ENCODE results near the gene PFDN1.

PFDN1 gene

DNA sequence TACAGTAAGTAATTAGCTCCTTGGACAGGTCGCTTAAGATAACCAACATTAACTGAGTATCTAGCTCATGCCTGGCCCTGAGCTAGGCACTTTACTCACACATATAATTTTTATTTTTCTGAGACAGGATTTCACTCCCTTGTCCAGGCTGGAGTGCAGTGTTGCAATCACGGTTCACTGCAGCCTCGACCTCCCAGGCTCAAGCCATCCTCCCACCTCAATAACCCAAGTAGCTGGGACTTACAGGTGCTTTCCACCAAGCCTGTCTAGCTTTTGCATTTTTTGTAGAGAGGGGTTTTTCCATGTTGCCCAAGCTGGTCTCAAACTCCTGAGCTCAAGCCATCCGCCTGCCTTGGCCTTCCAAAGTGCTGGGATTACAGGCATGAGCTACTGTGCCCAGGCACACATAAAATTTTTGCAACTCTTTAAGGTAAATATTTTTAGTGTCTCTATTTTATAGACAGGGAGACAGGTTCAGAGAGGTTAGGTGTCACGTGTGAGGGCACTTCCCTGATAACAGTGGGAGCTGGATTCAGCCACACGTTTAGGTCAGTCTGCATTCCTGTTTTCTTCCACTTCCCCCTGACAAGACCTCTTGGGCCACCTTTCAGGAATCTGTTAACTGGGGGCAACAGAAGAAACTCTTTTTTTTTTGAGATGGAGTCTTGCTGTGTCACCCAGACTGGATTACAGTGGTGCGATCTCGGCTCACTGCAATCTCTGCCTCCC lies 25.3 kb upstream of the PFDN1 start:
- DNase-seq: no peak

DNA sequence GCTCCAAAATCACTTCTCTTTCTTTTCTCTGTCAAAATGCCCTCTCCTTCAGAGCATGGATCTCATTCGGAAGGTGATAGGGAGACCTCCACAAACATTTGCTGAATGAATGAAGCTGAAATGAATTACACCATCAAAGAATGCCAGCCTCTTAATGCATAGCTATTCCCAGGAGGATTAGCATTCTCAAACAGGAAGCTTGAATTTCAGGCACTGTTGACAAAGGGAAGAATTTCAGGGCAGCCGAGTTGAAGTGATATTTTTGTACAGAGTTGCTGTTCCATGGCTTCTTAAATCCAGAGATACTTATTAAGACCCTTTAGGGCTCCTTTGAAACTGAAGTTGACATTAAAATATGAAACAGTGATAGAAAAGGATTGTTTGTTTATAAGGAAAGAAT lies 24.7 kb upstream of the PFDN1 start:
- no peak for DNase-seq

DNA sequence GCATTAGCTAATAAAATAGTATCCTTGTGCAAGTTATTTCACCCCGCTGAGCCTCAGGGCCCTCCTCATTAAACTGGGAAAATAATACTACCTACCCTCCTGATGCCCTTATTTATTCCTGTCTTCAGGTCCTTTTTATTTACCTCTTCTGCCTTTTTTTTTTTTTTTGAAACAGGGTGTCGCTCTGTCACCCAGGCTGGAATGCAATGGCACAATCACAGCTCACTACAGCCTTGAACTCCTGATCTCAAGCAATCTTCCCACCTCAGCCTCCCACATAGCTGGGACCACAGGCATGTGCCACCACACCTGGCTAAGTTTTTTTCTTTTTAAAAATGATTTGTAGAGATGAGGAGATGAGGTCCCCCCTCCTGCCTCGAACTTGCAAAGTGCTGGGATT lies 22.6 kb upstream of the PFDN1 start:
- DNase-seq: no peak

DNA sequence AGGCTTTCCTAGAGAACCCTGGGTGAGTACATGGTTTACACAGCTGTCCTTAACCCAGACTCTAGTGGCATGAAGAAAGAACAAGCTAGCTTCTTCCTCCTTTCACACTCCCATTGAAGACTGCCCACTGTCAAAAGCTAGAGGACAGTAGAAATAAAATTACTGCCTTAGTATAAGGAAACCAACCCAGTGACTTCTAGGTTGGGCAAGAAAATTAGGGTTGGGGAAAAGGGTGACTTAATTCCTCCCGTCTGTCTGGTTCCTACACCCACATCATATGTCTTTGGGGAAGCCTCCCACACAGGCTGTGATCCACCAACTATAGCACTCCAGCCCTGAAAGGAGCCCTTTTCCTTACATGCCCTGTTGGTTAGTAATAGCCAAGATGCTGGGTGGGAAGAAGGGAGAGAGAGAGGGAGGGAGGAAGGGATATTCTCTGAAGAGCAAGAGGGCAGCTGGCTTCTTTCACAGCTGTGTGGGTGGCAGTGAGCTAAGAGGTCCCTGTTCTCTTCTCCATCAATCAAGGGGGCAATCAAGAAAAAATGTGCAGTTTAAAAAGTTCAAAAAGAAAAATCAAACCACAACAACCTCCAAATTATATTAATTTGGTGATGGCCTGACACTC lies 21.8 kb upstream of the PFDN1 start:
- DNase-seq: no peak

DNA sequence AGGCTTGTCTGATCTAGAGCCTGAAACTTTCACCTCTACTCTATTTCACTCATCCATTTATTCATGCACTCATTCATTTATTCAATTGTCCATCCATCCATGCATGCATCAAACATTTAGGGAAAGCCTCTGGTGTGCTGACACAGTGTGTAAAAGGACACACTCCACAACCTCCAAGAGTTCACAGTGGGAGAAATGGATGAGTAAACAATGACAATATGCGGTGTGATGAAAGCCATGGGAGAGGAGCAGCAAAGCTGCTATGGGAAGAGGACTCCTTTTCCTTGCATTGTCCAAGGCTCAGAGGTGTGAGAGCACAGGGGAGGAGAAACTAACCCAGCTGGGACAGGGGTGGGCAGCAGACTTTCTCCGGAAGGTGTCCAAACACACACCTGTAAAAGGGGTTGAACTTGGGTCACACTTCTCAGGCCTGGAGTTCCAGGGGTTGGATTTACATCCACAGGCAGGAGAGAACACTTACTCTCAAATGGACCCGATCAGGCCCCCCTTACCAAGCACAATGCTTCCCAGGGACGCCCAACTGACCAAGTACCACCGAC lies 21.2 kb upstream of the PFDN1 start:
- DNase-seq: no peak

DNA sequence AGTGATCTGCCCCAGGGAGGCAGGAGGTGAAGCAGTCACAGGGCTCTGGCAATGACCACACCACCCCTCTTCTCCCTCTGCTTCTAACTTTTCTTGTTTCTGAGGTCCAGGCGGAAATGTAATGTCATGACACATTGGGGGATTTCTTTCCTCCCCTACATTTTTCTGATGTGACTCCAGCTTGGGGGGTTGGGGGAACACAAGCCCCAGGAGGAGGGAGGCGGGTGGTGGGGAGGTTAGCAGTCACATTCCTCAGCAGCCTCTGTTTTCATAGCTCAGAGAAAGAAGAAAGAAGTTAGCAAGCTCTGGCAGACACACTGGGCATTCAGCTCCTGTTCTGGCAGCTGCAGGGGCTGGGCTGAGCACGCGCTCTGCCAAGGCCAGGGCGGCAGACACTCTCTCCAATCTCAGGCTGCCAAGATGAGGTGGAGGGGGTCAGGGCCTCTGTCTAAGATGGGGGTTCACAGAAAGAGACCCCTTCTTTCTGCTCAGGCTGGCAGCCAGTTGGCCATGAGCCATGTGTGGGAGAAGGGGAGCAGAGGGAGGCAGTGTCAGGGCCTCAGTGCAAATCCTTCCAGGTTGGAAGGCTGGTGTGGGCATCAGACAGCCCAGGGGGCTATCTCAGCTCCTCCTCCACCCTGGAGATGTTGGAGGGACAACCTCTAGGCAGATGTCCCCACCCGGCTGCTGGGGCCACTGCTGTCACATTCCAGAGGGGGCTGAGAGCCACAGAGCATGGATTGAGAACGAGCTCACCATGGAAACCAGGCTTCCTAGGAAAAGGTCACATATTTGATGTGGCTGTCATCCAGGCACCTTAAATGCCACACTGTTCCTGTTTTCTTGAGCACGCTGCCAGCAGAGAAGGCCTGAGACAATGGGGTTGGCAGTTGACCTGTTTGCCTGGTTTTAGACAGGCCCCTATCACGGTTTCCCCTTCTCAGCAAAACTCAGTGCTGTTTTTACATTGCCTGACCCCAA lies 20.1 kb upstream of the PFDN1 start:
- peak; percentile 73 for DNase-seq

DNA sequence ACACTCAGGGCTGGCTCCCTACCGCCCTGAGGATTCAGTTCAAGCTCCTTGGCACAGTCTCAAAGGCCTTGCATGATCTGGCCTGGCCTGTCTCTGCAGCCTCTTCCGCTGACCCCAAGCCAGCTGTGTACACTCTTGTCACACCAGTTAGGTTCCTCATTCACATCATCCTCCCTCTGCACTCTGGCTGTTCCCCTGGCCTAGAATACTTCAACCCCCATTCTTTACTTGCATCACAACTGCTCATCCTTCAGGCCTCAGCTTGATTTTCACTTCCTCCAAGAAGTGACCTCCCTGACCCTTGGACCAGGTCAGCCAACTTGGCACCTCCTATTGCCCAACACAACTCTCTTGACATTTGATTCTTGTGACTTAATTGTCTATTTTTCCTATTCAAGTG lies 18.9 kb upstream of the PFDN1 start:
- no peak for DNase-seq

DNA sequence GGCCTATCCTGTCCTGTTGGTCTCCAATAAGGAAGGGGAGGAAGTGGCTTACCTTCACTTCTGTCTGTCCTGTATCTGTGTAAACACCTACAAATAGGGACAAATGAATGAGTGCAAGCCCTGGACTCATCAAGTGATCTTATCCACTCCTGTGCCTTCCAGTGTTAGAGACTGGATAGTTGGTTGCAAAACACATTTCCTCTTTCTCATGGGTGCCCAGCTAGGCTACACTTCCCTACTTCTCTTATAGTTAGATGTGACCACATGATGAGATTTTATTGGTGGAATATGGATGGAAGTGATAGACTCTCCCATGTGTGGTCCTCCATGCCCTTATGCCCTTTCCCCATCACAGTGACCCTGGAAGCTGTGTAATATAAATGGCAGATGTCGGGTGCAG lies 16.9 kb upstream of the PFDN1 start:
- DNase-seq: no peak

DNA sequence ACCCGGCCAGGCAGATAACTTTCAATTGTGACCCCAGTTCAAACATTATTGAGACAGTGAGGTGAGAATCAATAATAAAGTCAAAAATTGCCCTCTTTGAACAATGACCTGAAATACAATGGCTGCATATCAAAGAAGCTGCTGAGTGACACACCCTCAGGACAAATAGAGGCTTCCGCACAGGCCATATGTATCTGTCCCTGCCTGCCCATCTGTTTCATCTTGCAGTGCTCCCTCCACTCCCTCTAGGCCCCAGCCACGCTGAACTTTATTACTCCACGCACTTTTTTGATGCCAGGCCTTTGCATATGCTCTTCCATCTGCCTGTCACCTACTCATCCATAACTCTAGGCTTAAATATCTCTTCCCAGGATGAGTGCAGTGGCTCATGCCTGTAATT lies 15.9 kb upstream of the PFDN1 start:
- no peak for DNase-seq

DNA sequence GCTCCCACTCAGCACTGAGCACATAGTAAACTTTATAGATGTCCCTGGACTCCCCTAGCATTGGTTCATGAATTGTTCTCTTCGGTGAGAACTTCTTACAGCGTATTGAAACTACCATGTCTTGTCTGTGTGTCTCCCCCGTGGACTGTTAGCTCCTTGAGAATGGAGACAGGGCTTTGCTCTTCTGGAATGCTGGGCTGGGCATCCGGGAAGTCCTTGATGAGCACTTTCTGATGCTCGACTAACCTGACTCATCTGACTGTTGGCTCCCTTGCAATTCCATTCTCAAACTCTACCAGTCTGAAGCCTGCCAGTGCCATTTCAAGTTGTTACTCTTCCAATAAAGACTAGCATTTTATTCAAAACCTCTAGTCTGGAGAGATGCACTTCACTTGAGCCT lies 15.0 kb upstream of the PFDN1 start:
- no peak for DNase-seq

DNA sequence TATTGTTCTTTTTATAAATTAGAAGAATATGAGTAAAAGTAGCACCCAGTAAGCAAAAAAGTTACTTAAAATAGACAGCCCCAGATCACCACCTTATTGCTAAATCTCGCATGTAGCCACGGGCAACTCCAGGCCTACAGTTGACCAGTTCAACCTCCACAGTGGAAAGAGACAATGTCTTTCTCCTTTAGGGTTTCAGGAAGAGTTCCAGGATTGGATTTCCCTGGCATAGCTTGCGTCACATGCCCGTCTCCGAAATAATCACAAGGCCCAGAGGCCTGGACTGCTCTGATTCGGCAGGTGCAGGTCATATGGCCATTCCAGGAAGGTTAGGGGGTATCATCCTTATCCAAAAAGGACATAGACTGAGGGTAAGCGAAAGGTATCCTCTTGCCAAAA lies 9.9 kb upstream of the PFDN1 start:
- DNase-seq: no peak

DNA sequence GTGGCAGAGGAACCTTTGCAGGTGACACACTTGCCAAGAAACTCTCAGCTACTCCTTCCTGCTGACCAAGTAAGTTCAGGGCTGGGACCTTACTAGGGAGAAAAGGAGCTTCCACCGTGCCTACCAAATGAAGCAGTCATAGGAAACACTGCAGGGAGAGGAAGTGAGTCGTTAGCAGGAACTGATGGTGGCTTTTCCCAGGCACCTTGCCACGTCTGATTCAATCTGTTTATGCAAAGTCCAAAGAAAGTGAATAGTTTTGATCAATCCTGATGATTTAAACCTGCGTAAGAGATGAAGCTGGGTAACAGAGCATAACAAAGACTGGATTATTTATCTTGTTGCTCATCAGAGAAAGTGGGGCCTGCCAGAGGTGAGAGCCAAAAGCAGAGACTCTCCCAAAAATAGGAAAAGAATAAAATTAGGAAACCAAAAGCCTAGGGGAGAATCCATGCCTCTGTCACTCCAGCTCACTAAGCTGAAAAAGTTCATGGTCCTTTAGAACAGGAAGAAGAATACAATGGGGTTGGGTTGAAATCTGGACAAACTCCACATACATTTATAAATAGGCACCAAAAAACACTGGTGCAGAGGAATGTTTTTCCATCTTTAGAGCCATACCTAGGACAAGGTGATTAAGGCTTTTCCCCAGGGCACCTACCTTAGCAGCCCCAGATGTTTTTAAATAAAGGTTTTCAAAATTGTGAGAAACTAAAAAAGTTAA lies 9.3 kb upstream of the PFDN1 start:
- DNase-seq: no peak

DNA sequence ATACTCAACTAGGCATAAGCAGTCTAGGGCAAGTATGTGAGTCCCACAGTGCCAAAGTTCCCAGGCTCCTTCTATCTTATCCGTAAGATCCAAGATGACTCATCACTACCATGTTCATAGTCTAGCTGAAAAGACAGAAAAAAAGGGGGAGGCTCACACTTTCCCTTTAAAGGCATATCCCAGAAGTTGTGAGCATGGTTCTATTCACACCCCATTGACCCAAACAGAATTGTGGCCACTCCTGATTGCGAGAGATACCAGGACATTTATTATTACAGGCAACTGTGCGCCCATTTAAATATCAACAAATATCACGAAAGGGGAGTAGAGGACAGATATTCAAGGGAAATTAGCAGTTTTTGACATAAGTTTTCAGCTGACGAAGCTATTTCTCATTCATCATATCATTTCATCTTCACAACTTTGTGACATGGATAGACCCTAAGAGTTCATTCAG lies 8.1 kb upstream of the PFDN1 start:
- no peak for DNase-seq

DNA sequence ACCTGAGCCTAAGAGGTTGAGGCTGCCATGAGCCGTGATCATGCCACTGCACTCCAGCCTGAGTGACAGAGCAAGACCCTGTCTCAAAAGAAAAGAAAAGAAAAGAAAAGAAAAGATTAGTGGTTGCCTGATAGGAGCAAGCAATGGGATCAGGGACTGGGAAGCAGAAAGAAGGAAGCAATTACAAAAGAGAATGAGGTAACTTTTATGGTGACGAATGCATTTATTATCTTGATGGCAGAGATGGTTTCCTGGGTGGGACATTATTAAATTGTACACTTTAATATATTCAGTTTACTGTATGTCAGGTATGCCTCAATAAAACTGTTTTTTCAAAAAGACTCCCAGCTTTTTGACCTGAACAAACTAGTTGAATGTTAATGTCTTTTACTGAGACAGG lies 7.5 kb upstream of the PFDN1 start:
- no peak for DNase-seq

DNA sequence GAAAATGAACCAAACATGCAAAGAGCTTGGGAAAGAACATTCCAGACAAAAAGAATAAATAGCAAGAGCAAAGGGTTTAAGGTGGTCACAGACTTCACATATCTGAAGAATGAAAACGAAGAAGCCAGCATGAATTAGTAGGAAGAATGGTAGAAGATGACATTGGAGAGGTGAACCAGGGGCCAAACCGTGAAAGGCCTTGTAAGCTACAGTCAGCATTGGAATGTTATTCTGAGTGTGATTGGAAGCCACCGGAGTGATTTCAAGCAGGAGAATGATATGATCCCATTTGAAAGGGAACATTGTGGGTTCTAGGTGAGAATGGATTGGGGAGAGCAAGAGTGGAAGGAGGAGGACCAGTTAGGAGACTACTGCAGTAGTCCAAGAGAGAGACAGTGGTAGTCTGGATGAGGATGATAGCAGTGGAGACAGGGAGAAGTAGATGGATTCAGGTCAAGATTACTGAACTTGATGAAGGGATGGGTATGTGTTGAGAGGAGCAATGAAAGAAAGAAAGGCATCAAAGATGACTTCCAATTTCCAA lies 6.9 kb upstream of the PFDN1 start:
- DNase-seq: no peak

DNA sequence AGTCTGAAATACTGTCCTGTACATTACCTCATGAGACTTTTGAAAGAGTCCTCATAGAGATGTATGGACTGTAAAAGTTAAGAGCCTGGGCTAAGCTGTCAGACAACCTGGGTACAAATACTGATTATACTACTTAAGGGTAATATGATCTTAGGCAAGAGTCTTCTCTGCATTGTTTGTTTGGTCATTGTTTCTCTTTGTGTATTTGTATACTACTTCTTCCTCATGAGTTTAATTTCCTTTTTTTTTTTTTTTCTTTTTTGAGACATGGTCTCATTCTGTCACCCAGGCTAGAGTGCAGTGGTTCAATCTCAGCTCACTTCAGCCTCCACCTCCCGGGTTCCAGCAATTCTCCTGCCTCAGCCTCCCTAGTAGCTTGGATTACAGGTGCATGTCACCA lies 2.6 kb upstream of the PFDN1 start:
- DNase-seq: no peak

DNA sequence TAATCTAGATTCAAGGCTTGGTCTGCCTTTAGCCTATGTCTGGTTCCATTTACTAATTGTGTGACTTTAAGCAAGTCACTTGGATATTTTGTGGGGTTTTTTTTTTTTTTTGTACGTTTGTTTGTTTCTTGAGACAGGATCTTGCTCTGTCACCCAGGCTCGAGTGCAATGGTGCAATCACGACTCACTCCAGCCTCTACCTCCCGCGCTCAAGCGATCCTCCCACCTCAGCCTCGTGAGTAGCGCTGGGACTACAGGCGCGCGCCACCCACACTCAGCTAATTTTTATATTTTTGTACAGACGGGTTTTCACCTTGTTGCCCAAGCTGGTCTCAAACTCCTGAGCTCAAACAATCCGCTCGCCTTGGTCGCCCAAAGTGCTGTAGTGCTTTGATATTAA lies 1.1 kb upstream of the PFDN1 start:
- DNase-seq: no peak

DNA sequence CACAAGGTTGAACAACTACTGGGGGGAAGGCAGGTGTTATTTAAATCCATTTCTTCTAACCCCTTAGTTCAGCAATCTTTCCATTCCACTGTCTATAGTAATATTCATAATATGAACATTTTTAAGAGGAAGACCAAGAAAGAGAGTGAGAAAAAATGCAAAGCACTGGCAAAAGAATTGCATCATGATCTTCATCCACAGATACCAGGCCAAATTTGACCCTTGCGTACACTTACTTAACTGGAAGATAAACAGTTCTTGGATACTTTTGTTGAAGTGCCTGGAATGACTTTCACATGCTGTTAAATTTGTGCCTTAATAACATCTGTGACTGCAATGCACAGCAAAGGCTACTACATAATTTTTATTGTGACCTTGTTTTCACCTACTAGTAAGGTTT lies 1.8 kb downstream of the PFDN1 start:
- no peak for DNase-seq

DNA sequence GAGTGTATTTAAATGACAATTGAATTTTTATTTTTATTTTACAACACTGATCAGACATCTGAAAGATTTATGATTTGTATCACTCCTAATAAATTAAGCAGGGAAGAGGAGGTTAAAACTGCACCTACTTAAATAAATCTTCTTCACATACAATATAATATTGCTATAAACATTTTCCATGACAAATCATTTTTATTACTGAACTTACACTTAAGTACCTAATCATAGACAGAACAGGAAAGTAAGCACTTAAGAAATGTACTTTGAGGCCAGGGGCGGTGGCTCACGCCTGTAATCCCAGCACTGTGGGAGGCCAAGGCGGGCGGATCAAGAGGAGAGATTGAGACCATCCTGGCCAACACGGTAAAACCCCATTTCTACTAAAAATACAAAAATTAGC lies 3.8 kb downstream of the PFDN1 start:
- DNase-seq: no peak

DNA sequence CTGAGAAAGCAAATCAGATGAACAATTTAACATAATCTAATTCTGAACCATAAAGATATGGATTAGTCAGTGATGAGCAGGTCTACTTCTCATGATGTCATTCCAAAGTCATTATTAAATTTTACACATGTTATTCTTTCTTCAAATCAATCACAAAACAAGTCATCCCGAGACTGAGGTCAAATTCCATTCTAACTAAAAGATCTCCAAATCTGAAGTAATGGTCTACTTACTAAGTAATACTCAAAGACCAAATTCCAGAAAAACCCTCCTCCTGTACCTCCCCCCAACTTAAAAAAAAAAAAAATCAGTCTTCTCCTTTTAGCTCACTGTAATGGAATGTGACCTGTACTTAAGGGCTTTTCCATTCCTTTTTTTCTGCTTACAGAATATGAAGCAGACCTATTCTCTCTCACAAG lies 4.7 kb downstream of the PFDN1 start:
- no peak for DNase-seq

DNA sequence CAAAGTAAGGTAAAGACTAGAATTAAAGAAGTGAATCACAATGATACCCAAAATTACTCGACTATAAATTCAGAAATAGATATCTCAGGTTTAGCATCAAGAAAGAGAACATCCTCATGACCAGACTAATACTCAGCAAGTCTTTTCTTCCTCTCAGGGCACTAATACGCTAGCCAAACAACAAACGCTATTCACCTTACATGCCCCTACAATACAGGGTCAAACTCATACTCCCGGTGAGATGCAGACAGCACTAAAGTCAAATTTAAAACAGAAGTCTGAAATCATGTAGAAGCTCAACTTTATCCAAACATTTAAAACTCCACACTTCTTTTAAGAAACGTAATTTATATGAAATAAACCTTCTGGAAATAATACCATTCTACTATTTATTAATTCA lies 5.6 kb downstream of the PFDN1 start:
- no peak for DNase-seq

DNA sequence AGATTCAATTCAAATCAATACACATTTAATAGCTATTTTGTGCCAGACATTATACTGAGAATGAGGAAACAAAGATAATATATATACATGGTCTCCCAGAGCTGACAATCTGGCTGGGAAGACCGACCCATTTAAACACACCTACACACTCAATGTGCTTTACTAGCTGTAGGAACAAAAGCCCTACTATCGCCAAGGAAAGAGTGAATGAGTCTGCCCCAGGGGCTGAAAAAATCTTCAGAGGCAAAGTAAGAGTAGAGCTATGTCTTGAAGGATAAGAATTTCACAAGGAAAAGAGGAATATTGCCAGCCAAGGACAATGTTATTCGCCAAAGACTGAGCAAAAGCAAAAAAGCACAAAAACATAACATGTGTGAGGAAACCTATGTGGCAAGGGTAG lies 6.6 kb downstream of the PFDN1 start:
- no peak for DNase-seq
